OCI-LY3 (cell line): ENCODE measurements around the gene PSMD10.

Source experiments
- EZH2phosphoT487 ChIP-seq: fragments of 200-600 bp; shearing (Covaris generic); IDR thresholded peaks from 2 replicates; pipeline ENCODE4 v1.6.1; 2018; ENCODE audit warnings: antibody characterized with exemption, mixed run types, low read depth
- TF ChIP-seq, protein P1 (sequence below): fragments of 200-600, 300-600 bp; sonication (generic); IDR thresholded peaks from 2 replicates; pipeline ENCODE4 v1.5.1; 2014; ENCODE audit warnings: antibody characterized with exemption, low read length, low read depth

GRCh38 chrX:108132876-108133275 is 41.5 kb upstream of the PSMD10 start:
- TF ChIP-seq, protein P1, sequence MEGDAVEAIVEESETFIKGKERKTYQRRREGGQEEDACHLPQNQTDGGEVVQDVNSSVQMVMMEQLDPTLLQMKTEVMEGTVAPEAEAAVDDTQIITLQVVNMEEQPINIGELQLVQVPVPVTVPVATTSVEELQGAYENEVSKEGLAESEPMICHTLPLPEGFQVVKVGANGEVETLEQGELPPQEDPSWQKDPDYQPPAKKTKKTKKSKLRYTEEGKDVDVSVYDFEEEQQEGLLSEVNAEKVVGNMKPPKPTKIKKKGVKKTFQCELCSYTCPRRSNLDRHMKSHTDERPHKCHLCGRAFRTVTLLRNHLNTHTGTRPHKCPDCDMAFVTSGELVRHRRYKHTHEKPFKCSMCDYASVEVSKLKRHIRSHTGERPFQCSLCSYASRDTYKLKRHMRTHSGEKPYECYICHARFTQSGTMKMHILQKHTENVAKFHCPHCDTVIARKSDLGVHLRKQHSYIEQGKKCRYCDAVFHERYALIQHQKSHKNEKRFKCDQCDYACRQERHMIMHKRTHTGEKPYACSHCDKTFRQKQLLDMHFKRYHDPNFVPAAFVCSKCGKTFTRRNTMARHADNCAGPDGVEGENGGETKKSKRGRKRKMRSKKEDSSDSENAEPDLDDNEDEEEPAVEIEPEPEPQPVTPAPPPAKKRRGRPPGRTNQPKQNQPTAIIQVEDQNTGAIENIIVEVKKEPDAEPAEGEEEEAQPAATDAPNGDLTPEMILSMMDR: no peak
- TF ChIP-seq EZH2phosphoT487: no peak
